Measurements from ENCODE around the gene XPNPEP3.

The XPNPEP3 gene

DNA sequence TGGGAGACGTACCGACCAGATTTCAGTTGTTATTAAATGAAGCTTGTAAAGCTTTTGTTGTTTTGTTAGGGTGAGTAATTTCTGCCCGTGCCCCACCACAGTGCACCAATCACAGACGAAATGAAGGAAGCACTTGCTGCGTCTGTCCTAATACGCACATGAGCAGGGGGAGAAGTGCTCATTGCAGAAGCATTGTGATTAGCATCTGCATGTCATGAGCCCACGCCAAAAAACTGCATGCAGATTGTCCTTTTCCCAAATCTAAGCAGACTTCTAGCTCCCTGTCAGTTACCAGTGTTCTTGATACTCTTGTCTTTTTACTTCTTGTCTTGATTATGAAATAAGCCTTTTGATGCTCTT, 109.8 kb downstream of the XPNPEP3 start:
- no peak overlapping the region for H3K27ac ChIP-seq (ENCODE audit: low read depth, low read length)
- peaks cover 24% of the 10 kb centered on the region; the same call in 1 of the 2 replicates for H3K79me2 ChIP-seq (ENCODE audit: insufficient read depth, low read length)
- H3K9me3 ChIP-seq (ENCODE audit: insufficient read depth, low read length) = no peaks in the 10 kb centered on the region
- no peak overlapping the region for H3K9ac ChIP-seq (ENCODE audit: low read length)
- TF ChIP-seq CTCF (IDR thresholded peaks at IDR 0.05; ENCODE audit: insufficient read depth, low read length, poor library complexity, severe bottlenecking) (no peak), EZH2phosphoT487 (conservative IDR thresholded peaks at IDR 0.05; ENCODE audit: low read length) (no peak)
- peaks cover 24% of the 10 kb centered on the region for H3K36me3 ChIP-seq (ENCODE audit: low read length)
- no peak overlapping the region for H2AFZ ChIP-seq (ENCODE audit: low read depth, low read length, severe bottlenecking)
- H4K20me1 ChIP-seq (ENCODE audit: low read depth, low read length) = no peaks in the 10 kb centered on the region
- H3K4me2 ChIP-seq (ENCODE audit: low read depth, low read length, poor library complexity, severe bottlenecking) = no peak overlapping the region
- H3F3A ChIP-seq (ENCODE audit: insufficient read depth) = 0 out of 2 replicates have a peak, but pooled peaks cover 9% of the 10 kb centered on the region
- H3K4me3 ChIP-seq (ENCODE audit: insufficient read depth, low read length, poor library complexity, severe bottlenecking) = no peak overlapping the region
- H3K27me3 ChIP-seq (ENCODE audit: low read length) = no peaks in the 10 kb centered on the region
- H3K9me2 ChIP-seq (replicated peaks; ENCODE audit: insufficient read depth, low read length) = no peaks in the 10 kb centered on the region

- H3K9me3 ChIP-seq (ENCODE audit: insufficient read depth, low read length) = no peaks in the 10 kb centered on the region
- peaks cover 19% of the 10 kb centered on the region; the same call in 1 of the 2 replicates for H3K79me2 ChIP-seq (ENCODE audit: insufficient read depth, low read length)
- H2AFZ ChIP-seq (ENCODE audit: low read depth, low read length, severe bottlenecking) = no peak overlapping the region
- no peak overlapping the region for H3K4me2 ChIP-seq (ENCODE audit: low read depth, low read length, poor library complexity, severe bottlenecking)
- no peaks in the 10 kb centered on the region for H3K27me3 ChIP-seq (ENCODE audit: low read length)
- H3K4me3 ChIP-seq (ENCODE audit: insufficient read depth, low read length, poor library complexity, severe bottlenecking) = no peak overlapping the region
- no peaks in the 10 kb centered on the region for H4K20me1 ChIP-seq (ENCODE audit: low read depth, low read length)
- H3K36me3 ChIP-seq (ENCODE audit: low read length) = peaks cover 24% of the 10 kb centered on the region
- H3K9ac ChIP-seq (ENCODE audit: low read length) = no peak overlapping the region
- no peaks in the 10 kb centered on the region for H3K9me2 ChIP-seq (replicated peaks; ENCODE audit: insufficient read depth, low read length)
- 0 out of 2 replicates have a peak, but pooled peaks cover 9% of the 10 kb centered on the region for H3F3A ChIP-seq (ENCODE audit: insufficient read depth)
- TF ChIP-seq CTCF (IDR thresholded peaks at IDR 0.05; ENCODE audit: insufficient read depth, low read length, poor library complexity, severe bottlenecking) (no peak), EZH2phosphoT487 (conservative IDR thresholded peaks at IDR 0.05; ENCODE audit: low read length) (no peak)
- no peak overlapping the region for H3K27ac ChIP-seq (ENCODE audit: low read depth, low read length)
Measured at GRCh38 chr22:40967111-40967760, 110.3 kb downstream of the XPNPEP3 start.

- H4K20me1 ChIP-seq (ENCODE audit: low read depth, low read length) = no peaks in the 10 kb centered on the region
- no peaks in the 10 kb centered on the region for H3K79me2 ChIP-seq (ENCODE audit: insufficient read depth, low read length)
- H3K4me2 ChIP-seq (ENCODE audit: low read depth, low read length, poor library complexity, severe bottlenecking) = no peak overlapping the region
- no peak overlapping the region for H3K9ac ChIP-seq (ENCODE audit: low read length)
- H3K9me3 ChIP-seq (ENCODE audit: insufficient read depth, low read length) = no peaks in the 10 kb centered on the region
- H3K27me3 ChIP-seq (ENCODE audit: low read length) = no peaks in the 10 kb centered on the region
- H3K4me3 ChIP-seq (ENCODE audit: insufficient read depth, low read length, poor library complexity, severe bottlenecking) = no peak overlapping the region
- no peaks in the 10 kb centered on the region for H3K9me2 ChIP-seq (replicated peaks; ENCODE audit: insufficient read depth, low read length)
- TF ChIP-seq EZH2phosphoT487 (conservative IDR thresholded peaks at IDR 0.05; ENCODE audit: low read length) (no peak), CTCF (IDR thresholded peaks at IDR 0.05; ENCODE audit: insufficient read depth, low read length, poor library complexity, severe bottlenecking) (no peak)
- H2AFZ ChIP-seq (ENCODE audit: low read depth, low read length, severe bottlenecking) = no peak overlapping the region
- H3K27ac ChIP-seq (ENCODE audit: low read depth, low read length) = no peak overlapping the region
- peaks cover 14% of the 10 kb centered on the region; the same call in 1 of the 2 replicates for H3F3A ChIP-seq (ENCODE audit: insufficient read depth)
- peaks cover 7% of the 10 kb centered on the region; the same call in 1 of the 2 replicates for H3K36me3 ChIP-seq (ENCODE audit: low read length)
Measured at GRCh38 chr22:40972587-40972986, 115.6 kb downstream of the XPNPEP3 start.
